ENCODE measurements around the gene MAP3K5.

The MAP3K5 gene

DNA sequence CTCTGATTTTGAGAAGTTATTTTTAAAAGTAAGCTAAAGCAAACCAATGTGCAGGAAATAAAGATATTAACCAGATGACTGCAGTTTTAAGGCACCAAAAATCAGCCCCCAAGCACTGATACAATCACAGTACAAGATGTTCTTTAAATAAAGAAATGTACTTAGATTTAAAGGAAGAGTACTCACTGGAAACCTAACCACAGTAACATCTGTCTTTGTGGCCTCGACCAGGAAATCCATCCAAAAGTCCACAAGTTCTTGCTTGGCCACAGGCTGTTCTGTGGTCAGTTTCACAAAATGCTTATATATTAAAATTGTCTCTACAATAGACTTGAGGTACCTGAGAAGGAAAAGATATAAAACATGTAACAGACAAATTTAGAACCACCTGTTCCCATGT, 136.2 kb downstream of the MAP3K5 start:
- no peak for DNase-seq (ENCODE audit: insufficient read length, low spot score)
- TF ChIP-seq, protein P1, sequence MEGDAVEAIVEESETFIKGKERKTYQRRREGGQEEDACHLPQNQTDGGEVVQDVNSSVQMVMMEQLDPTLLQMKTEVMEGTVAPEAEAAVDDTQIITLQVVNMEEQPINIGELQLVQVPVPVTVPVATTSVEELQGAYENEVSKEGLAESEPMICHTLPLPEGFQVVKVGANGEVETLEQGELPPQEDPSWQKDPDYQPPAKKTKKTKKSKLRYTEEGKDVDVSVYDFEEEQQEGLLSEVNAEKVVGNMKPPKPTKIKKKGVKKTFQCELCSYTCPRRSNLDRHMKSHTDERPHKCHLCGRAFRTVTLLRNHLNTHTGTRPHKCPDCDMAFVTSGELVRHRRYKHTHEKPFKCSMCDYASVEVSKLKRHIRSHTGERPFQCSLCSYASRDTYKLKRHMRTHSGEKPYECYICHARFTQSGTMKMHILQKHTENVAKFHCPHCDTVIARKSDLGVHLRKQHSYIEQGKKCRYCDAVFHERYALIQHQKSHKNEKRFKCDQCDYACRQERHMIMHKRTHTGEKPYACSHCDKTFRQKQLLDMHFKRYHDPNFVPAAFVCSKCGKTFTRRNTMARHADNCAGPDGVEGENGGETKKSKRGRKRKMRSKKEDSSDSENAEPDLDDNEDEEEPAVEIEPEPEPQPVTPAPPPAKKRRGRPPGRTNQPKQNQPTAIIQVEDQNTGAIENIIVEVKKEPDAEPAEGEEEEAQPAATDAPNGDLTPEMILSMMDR (IDR thresholded peaks at IDR 0.05; ENCODE audit: insufficient read depth, missing control alignments): no peak
- FAIRE-seq: no peak

- peak; percentile 13 for DNase-seq (ENCODE audit: insufficient read length, low spot score)
- TF ChIP-seq, protein P1 (IDR thresholded peaks at IDR 0.05; ENCODE audit: insufficient read depth, missing control alignments): no peak
- peak; percentile 92 for FAIRE-seq
These were observed 136.8 kb downstream of the MAP3K5 start for GRCh38 chr6:136655239-136656014.

- DNase-seq (ENCODE audit: insufficient read length, low spot score) (no peak), FAIRE-seq (no peak)
These were observed 138.2 kb downstream of the MAP3K5 start for GRCh38 chr6:136654086-136654485.

DNA sequence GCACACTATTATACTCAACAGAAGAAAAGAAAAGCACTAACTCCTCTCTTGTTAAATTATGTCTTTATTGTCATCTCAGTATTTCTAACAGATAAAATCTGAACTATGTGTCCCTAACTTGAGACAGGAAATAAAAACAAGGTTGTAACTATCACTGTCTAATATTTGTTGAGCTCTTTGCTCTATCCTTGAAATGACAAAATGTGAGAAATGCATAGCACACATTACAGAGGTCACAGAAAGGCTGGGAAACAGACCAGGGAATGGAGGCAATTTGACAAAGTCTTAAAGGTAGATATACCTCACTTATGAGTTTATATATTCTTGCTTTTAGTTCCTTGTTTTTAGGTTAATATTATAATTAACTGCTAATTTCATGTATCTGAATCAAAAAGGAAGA, 139.6 kb downstream of the MAP3K5 start:
- TF ChIP-seq, protein P1 (IDR thresholded peaks at IDR 0.05; ENCODE audit: insufficient read depth, missing control alignments): no peak
- no peak for FAIRE-seq
- DNase-seq (ENCODE audit: insufficient read length, low spot score): no peak

More at GRCh38 chr6:136654086-136654485, 138.2 kb downstream of the MAP3K5 start:
- TF ChIP-seq, protein P1 (IDR thresholded peaks at IDR 0.05; ENCODE audit: insufficient read depth, missing control alignments): no peak

GRCh38 chr6:136651982-136652381, 140.3 kb downstream of the MAP3K5 start:
- DNase-seq (ENCODE audit: insufficient read length, low spot score) (no peak), FAIRE-seq (no peak)
- TF ChIP-seq, protein P1 (IDR thresholded peaks at IDR 0.05; ENCODE audit: insufficient read depth, missing control alignments): no peak

DNA sequence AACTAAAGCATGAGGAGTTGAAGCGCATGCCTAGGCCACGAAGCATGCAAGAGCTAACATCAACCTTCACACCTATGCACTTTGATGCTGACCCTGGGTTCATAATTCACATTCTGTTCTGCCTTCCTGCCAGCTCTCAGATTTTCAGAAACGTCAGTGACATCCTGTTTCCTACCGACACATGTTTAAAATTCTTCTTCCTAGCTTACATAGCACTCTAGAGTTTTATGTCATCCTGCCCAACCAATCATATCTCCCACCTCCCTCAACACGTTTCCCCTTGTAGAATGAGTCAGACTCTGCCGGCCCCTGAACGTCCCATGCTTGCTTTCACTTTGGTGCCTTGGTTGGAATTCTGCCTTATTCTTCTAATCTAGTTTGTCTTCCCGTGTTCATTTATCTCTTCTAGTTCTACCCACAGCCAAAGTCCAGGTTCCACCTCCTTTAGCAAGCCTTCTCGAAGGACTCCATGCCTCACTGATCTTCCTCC, 144.9 kb downstream of the MAP3K5 start:
- FAIRE-seq (no peak), DNase-seq (ENCODE audit: insufficient read length, low spot score) (no peak)
- TF ChIP-seq, protein P1 (IDR thresholded peaks at IDR 0.05; ENCODE audit: insufficient read depth, missing control alignments): no peak

DNA sequence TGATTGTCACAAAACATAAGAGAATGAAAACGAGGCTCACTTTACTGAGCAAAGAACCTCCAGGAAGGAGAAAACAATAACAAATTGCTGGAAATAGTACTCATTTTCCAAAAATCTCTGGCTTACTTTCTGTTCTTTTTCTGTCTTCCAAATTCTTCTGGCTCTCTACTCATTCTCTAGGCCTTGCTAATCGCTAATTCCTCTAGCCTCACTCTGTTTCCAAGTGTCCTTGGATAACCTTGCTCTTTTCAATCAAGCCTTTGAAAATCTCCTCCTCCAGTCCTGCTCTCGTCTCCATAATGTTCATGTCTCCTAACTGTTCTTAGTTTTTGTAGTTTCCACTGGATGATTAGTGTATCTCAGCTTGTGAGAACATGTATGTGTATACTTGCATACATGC, 145.9 kb downstream of the MAP3K5 start:
- DNase-seq (ENCODE audit: insufficient read length, low spot score) (no peak), FAIRE-seq (no peak)
- TF ChIP-seq, protein P1 (IDR thresholded peaks at IDR 0.05; ENCODE audit: insufficient read depth, missing control alignments): no peak

All from D721Med (cell line).